Inferior parietal cortex (tissue), 1 donor: ENCODE measurements around the gene GPC3.
A peak's percentile ranks its signal among the peaks of the same experiment; 100 is the strongest.
"Not testable (repeated sequence)": the region's sequence is repeated elsewhere in the genome, so short reads cannot be mapped to it uniquely, and the experiment has no call there.

Experiments
- DNase-seq: peaks from one replicate; pipeline ENCODE4 v3.0.0-alpha.2; 2016; ENCODE audit errors: extremely low spot score

Gene GPC3

DNA sequence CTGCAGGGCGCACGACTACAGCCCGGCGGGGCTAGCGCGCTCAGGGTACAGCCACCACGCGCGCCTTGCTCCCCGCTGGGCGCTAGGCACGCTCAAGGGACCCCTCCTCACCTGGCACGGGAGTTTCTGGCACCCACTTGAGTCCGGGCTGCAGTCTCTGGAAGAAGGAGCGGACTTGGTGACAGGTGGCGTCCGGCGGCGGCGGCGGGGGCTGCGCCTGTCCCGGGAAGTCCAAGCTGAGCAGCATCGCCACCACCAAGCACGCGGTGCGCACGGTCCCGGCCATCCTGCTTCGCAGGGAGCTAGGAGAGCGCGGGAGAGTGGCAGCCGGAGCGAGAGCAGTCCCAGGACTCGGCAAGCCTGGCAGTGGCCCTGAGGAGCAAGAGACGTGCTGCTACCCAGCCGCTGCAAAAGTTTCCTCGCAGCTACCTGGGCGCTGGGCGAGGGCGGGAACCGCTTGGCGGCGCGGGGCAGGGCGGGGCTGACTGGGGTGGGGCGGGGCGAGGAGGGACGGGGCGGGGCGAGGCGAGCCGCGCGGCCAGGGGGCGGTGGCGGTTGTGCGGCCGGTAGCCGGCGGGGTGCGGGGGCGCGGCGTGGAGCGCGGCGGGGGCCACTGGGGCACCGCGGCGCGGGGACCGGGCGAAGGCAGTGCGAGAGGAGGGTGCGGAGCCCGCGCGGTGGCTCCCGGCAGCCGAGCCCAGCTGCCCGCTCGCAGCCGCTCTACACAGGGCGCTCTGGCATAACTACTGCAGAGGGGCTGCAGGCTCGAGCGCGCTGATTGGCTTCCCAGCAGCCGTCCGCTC is at the start of gene GPC3:
Gene GPC3 (minus strand): TSS at position 431 of the 803 bp plus-strand sequence.
- no peak for DNase-seq

GRCh38 chrX:134032441-134032840 is 47.0 kb upstream of the GPC3 start:
- DNase-seq: no peak

DNA sequence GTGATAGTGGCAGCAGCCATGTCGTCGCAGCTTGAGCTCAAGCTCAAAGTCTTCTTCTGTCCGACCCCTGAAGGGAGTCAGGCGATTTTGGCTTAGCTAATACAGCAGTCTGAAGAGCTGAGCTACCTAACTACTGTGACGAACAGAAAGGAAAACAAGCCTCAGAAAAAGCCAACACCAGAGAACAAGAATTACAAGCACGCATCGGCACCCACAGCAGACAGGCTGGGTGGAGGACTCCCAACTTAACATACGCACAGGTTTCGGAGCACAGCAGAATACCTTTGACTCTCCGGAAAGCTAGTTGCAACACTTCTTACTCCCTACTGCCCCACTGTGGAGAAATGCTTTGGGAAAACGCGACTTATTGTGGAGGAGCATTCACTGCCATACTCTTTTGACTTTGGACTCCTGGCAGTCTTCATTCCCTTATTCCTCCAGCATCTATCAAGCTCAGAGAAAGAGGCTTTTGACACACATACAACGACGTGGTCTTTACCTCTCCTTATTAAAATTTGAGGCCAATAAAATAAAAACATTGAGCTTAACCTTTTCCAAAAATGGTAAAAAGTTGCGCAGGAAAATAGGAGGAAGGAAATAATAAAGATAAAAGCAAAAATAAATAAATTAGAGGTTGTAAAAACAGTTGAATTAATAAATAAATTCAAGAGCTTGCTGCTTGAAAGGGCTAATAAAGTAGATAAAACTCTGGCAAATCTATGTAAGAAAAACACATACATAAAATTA is 41.3 kb upstream of the GPC3 start:
- DNase-seq: peak; percentile 45

GRCh38 chrX:134025986-134026545 is 40.7 kb upstream of the GPC3 start:
- no peak for DNase-seq

GRCh38 chrX:134024686-134025377 is 39.4 kb upstream of the GPC3 start:
- no peak for DNase-seq

- DNase-seq: no peak
Observed at GRCh38 chrX:134023851-134024281, 38.5 kb upstream of the GPC3 start.

- DNase-seq: no peak
Observed at GRCh38 chrX:134020910-134021309, 35.5 kb upstream of the GPC3 start.

- no peak for DNase-seq
Observed at GRCh38 chrX:134019567-134020206, 34.3 kb upstream of the GPC3 start.

DNA sequence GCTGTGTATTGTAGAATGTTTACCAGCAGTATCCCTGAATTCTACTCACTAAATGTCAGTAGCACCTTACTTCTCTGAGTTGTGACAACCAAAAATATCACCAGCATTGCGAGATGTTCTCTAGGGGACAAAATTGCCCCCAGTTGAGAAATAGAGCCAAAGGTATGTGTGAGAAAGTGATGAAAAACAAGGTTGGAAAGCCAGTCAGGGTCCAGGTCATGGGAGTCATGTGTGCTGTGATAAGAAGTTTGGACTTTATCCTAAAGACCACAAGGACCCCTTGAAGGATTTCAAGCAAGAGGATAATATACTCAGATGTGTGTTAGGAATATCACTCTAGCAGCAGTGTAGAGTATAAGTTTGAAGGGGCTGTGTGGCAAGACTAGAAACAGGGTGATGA is 30.9 kb upstream of the GPC3 start:
- not testable (repeated sequence) for DNase-seq

DNA sequence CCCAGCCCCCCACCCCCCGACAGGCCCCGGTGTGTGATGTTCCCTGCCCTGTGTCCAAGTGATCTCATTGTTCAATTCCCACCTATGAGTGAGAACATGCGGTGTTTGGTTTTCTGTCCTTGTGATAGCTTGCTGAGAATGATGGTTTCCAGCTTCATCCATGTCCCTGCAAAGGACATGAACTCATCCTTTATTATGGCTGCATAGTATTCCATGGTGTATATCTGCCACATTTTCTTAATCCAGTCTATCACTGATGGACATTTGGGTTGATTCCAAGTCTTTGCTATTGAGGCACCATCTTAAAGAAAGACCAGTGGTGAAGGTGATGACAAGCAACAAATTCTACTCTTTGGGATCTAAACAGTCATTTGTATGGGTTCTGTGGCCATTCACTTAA is 30.1 kb upstream of the GPC3 start:
- not testable (repeated sequence) for DNase-seq

DNA sequence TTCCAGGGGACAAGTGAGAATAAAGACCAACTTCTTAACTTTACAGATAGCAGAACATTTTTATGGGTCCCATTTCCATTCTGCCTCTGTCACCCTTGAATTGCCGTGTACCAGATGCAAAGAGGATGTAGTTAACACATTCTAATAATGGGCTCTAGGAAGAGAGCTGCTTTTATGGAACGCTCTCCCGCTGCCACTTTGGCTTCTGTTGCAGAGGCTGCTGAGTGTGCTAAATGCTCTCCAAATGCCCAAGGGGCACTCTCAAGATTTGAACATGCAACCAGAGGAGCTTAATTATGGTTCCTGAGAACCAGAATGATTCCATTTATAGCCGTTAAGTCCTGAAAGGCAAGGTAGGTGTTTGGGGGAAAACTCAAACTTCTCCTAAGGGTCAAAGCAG is 28.1 kb upstream of the GPC3 start:
- no peak for DNase-seq

DNA sequence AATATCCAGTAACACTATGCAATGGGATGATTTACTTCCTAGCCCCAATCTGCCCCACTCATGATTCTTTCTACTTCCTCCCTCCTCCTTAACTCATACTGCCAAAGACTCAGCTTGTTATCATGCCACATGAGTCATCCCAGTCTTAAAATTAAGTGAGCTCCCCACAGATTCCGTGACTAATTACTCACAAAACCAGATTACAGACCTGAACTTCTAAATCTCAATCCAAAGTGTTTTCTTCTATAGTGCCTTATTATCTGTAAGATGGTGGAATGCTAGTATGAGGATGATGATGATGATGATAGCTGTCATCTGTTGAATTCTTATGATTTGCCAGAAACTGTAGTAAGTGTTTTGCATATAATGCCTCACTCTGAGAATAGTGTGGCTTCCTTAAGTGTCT is 27.7 kb upstream of the GPC3 start:
- DNase-seq: no peak

GRCh38 chrX:134010690-134011089 is 25.3 kb upstream of the GPC3 start:
- no peak for DNase-seq

DNA sequence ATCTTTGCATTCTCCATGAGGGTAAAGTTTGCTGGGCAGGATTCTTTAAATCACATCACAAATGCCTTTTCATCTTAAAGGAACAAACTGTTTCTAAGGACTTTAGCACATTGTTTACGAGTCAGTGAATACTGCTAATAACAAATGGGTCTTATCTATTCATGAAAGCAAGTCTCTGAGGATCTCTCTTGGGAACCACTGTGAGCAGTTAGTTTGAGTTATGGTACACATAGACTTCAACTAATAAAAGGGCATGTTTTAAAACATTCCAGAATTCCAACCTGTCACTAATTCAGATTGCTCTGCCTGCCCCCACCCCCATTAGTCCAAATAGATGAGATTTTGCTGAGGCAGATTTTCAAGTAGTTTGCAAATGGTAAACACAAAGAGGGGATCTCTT is 22.3 kb upstream of the GPC3 start:
- no peak for DNase-seq

DNA sequence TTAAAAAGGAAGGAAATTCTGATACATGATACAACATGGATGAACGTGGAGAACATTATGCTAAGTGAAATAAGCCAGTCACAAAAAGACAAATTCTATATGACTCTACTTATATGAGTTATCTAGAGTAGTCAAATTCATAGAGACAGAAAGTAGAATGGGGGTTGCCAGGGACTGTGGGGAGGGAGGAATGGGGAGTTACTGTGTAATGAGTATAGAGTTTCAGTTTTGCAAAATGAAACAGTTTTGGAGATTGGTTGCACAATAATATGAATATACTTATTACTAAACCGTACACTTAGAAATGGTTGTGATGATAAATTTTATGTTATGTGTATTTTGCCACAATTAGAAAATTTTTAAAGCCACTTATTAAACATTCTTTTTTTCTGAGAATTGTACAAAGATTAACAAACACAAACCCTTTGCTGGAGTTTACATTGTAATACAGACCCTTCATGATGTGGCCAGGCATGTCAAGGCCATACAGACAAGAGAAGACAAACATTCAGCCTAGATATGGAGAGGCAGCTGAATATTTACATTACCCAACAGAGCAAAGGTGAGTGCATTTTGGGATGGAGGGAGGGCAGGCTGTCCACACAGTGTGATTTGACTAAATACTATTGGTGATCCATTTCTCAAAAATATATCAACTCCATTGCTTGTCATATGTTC is 21.2 kb upstream of the GPC3 start:
- DNase-seq: no peak

GRCh38 chrX:134004084-134004483 is 18.7 kb upstream of the GPC3 start:
- no peak for DNase-seq

DNA sequence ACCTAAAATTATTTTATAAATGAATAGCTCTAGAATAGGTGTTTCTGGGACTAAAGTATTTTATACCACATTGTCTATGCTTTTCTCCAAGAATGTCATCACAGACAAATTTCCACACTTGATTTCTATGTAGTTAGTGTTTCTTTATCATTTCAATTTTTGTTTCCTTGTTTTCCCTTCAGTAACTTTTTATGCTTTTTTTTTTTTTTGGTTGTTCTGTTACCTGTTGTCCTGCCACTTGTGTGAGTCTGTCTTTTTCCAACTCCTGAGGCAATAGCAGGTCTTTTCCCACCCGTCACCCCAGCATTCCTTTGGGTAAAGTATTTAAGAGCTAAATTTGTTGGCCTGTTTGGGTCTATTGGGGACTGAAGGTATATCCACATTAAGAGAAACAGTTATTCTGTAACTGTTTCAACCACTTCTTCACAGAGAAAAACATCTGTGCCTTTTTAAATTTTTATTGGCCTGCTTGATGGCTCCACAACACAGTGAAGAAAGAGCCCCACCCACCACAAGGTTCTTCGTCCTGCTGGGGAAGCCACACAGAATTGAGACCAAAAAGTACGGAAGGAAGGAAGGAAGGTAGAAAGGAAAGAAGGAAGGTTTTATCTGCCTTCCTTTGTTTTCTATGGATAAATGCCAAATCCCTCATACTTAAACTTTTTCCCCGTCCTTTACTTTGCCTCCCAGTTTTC is 17.7 kb upstream of the GPC3 start:
- DNase-seq: no peak

DNA sequence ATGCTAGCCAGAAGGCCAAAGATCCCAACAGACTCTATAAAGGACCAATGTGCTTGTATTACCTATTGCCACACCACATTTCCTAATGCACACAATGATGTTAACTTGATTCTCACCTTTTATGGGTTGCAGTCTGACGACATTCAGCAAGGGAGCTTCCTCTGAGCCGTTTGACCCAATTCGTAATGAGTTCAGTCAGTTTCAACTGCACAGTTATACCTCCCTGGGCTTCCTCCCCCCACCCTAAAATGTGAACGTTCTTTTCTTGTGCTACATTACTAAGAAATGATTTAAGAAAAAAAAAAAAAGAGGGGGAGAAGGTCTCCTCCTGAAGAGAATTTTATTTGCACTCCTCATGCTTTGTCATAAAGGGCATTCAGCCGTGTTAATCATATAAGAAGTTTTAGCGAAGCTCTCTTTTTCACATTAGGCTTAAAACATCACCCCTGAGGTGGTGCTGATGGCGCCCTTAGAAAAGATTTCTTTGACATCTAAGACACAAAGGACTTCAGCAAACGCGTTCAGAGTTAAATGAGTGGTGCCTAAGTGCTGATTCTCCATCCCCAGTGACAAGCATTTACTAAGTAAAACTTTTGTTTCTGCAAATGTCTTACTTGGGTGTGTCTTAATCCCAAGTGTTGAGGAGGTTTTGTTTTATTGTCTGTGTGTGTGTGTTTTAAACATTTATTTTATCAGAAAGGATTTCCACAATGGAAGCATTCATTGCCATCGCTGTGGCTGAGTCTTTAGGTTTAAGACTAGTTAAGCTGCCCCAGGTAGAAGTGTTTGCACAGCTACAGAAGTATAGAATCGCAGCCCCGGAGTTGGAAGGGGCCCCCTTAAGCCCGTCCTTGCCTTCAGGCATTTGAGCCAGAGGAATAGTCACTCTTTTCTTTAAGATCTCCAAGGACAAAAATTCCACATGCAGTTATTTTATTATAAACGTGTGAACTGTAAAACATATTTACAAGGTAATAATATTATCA is 15.2 kb upstream of the GPC3 start:
- DNase-seq: no peak

DNA sequence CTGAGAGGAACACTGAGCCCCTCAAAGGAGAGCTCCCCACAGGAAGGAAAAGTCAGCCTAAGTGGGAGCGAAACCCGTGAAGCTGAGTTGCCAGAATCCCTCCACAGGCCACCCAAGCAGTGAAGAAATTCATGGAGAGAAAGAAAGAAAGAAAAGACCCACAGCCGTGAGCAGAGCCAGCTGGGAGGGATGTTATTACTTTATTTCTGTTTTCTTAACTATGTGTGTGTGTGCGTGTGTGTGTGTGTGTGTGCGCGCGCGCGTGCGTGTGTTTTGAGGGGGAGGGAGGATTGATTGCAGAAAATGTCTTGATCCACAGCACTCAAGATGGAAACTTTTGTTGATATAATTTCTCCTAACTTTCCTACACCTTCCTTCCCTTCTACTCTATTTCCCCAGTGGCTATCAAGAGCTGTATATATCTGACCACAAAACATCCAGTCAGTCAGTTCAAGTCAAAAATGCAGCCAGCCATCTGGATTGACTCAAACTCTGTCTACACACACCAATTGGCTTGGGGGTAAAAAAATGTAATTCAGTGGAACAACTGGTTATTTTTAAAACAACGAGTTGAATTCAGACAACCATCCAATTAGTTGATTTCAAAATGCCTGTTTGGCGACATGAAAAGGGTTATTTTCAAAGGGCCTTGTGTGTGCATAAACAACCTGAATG is 13.8 kb upstream of the GPC3 start:
- no peak for DNase-seq
